LNCaP clone FGC (cell line): ENCODE measurements around the gene DOK7.
A peak's percentile ranks its signal among the peaks of the same experiment; 100 is the strongest.

Experiments used
- DNase-seq: peaks from one replicate; pipeline ENCODE4 v3.0.0-alpha.2; 2011; ENCODE audit warnings: low read depth
- H3K4me3 ChIP-seq: 2 replicates; pipeline ENCODE4 v1.5.1; 2011; ENCODE audit warnings: mild to moderate bottlenecking, low read depth, low read length, control low read depth
- TF ChIP-seq, protein P1 (sequence below): IDR thresholded peaks from 2 replicates; pipeline ENCODE4 v1.5.1; 2012; ENCODE audit warnings: mild to moderate bottlenecking; ENCODE audit not compliant: control insufficient read depth, insufficient read depth; ENCODE audit errors: extremely low read depth

The DOK7 gene

DNA sequence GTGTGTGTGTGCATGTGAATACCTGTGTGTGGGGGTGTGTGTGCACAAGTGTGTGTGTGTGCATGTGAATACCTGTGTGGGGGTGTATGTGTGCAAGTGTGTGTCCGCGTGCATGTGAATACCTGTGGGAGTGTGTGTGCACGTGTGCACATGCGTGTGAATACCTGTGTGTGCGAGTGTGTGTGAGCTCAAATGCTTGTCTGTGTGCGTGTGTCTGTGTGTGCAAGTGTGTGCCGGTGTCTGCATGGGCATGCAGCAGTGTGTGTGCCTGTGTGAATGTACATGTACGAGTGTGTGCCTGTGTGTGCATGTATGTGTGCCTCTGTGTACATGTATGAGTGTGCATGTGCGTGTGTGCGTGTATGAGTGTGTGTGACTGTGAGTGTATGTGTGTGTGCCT lies 5.0 kb downstream of the DOK7 start:
- no peak overlapping the region for H3K4me3 ChIP-seq
- TF ChIP-seq, protein P1, sequence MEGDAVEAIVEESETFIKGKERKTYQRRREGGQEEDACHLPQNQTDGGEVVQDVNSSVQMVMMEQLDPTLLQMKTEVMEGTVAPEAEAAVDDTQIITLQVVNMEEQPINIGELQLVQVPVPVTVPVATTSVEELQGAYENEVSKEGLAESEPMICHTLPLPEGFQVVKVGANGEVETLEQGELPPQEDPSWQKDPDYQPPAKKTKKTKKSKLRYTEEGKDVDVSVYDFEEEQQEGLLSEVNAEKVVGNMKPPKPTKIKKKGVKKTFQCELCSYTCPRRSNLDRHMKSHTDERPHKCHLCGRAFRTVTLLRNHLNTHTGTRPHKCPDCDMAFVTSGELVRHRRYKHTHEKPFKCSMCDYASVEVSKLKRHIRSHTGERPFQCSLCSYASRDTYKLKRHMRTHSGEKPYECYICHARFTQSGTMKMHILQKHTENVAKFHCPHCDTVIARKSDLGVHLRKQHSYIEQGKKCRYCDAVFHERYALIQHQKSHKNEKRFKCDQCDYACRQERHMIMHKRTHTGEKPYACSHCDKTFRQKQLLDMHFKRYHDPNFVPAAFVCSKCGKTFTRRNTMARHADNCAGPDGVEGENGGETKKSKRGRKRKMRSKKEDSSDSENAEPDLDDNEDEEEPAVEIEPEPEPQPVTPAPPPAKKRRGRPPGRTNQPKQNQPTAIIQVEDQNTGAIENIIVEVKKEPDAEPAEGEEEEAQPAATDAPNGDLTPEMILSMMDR, result no peak
- no peak for DNase-seq

DNA sequence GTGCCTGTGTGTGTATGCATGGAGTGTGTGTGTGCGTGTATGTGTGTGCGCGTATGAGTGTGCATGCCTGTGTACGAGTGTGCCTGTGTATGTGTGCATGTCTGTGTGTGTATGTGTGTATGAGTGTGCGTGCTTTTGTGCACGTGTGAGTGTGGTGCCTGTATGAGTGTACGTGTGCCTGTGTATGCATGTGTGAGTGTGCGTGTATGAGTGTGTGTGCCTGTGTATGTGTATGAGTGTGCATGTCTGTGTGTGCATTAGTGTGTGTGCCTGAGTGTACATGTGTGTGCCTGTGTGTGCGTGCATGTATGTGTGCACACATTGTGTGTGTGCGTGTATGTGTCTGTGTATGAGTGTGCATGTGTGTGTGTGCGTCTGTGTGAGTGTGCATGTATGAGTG lies 5.7 kb downstream of the DOK7 start:
- H3K4me3 ChIP-seq, result no peak overlapping the region
- DNase-seq, result no peak
- TF ChIP-seq, protein P1, result no peak

DNA sequence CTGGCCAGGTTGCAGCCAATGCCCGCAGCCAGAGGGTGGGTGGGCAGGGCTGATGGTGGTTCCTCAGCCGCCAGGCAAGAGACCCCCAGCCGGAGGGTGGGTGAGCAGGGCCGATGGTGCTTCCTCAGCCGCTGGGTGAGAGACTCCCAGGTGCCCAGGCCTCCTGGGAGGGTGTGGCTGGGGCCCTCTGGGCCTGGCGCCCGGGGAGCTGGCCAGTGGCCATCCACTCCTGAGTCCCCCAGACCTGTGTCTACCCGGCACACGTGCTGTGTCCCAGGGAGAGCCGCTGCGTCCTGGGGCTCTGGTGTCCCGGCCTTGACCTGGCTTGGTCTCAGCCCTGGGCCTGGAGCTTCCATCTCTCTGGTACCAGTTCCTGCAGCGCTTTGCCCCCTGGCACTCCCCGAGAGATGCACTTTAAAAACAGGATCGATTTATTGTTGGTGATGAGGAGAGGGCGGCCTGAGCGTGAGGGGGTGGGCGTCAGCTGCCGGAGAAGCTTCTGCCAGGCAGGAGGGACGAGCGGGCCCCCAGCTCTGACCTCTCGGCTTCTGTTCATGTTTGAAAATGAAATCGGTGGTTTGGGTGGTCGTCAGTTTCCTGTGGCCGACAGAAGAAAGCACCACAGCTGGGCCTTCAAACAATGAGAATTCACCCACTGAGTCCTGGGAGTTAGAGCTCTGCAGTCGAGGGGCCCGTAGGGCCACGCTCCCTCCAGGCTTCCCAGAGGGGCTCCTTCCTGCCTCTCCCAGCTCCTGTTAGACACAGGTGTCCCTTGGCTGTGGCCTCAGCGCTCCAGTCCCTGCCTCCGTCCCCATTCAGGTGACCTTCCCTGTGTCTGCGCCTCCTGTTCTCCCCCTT lies 6.5 kb downstream of the DOK7 start:
- DNase-seq, result no peak
- TF ChIP-seq, protein P1, result no peak
- H3K4me3 ChIP-seq, result no peak overlapping the region

DNA sequence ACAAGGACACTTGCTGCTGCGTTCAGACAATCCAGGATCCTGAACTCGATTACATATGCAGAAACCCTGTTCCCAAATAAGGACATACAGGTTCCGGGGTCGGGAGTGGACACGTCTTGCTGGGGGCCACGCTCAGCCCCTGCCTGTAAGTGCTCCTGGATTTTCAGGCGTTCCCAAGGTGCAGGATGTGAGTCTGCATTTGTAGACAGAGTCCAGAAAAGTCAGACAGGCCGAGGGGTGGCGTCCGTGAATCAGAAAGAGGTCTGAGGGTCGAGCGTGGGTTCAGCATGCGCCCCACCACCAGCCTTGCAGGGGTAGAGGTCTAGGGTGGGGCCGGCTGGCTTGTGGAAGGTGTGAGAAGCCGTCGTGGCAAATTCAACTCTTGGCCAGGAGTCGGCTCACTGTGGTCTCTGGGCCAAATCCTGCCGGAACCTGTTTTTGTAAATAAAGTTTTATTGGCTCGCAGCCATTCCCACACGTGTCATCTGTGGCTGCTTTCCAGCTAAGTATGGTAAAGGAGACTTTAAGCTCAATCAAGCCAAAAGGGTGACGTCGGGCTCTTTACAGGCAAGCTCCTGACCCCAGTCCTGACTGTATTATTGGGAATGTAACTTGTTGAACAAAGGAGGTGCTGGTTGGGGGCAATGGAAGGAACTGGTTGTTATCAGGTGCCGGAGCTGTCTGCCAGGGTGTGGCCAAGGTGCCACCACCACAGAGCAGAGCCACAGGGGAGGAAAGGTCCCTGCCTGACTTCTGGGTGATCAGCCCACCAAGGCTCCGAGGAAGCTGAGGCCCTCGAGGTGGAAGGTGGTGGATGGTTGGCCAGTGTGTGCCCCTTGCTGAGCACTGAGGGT lies 7.4 kb downstream of the DOK7 start:
- H3K4me3 ChIP-seq, result no peak overlapping the region
- DNase-seq, result peak; percentile 79
- TF ChIP-seq, protein P1, result no peak

DNA sequence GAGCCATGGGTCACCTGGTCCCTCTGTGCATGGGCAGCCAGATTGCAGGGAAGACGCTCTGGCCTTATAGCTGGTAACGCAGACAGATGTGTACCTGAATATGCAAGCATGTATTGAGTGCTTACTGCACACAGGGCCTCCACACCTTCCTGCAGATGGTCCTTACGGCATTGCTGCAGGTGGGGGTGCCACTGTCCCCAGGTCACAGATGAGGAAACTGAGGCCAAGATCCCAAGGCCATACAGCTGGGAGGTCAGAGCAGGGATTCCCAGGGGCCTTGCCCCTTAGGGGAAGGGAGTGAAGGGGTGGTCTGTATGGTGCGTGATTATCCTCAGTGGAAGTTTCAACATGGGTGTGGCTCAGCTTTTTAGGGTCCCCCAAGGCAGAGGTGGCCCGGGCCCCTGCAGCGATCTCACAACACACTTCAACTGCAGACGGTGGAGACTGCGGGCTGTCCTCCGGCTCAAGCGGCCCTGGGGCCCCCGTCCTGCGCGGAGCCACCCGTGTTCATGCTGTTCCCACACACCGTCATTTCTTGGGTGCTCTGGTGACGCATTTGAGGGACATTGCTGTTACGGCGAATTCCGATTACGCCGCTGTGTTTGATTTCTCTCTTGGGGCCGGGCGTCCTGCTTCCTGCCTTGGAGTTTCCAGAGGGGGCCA lies 8.1 kb downstream of the DOK7 start:
- TF ChIP-seq, protein P1, result no peak
- H3K4me3 ChIP-seq, result no peak overlapping the region
- no peak for DNase-seq

DNA sequence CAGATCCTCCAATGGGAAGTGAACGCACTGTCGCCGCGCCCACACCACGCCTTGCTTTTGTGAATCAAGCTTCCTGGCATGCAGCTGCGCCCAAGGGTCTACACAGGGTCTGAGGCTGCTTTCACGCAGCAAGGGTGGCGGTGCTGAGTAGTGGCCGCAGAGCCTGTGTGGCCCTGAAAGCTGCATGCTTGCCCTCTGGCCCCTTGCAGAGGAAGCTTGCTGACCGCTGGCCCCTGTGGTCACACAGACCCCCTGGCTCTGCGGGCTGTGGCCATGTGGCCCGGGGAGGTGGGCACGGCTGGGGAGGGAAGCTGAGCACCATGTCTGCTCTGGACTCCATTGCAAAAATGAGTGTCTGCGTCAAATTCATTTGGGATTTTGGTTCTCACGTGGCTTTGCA lies 8.8 kb downstream of the DOK7 start:
- DNase-seq, result no peak

More for the DNA sequence above, 8.8 kb downstream of the DOK7 start:
- no peak overlapping the region for H3K4me3 ChIP-seq
- TF ChIP-seq, protein P1, result no peak
